Activated effector memory CD4-positive, alpha-beta T cell treated with Interleukin-2 at 50 U/mL for 16 hours (primary cell): ENCODE measurements around the gene PXDC1.
"Not testable (repeated sequence)": the region's sequence is repeated elsewhere in the genome, so short reads cannot be mapped to it uniquely, and the experiment has no call there.

ENCODE experiments used
- DNase-seq: peaks from one replicate; pipeline ENCODE4 v3.0.0-alpha.2; 2020

Gene PXDC1

GRCh38 chr6:3707751-3708412, 43.6 kb downstream of the PXDC1 start:
- DNase-seq, result no peak

GRCh38 chr6:3707024-3707423, 44.5 kb downstream of the PXDC1 start:
- no peak for DNase-seq

- DNase-seq, result no peak
Observed at GRCh38 chr6:3706547-3706946, 45.0 kb downstream of the PXDC1 start.

- DNase-seq, result no peak
Observed at GRCh38 chr6:3701631-3702030, 49.9 kb downstream of the PXDC1 start.

GRCh38 chr6:3699231-3699630, 52.3 kb downstream of the PXDC1 start:
- DNase-seq, result no peak

- no peak for DNase-seq
Observed at GRCh38 chr6:3698021-3698420, 53.5 kb downstream of the PXDC1 start.

- DNase-seq, result no peak
Observed at GRCh38 chr6:3697609-3698008, 53.9 kb downstream of the PXDC1 start.

- DNase-seq, result no peak
Observed at GRCh38 chr6:3696525-3697088, 54.9 kb downstream of the PXDC1 start.

GRCh38 chr6:3695065-3695817, 56.3 kb downstream of the PXDC1 start:
- no peak for DNase-seq

- no peak for DNase-seq
Observed at GRCh38 chr6:3693831-3694230, 57.7 kb downstream of the PXDC1 start.

GRCh38 chr6:3690506-3690905, 61.0 kb downstream of the PXDC1 start:
- no peak for DNase-seq

- DNase-seq, result no peak
Observed at GRCh38 chr6:3687847-3688246, 63.7 kb downstream of the PXDC1 start.

- DNase-seq, result no peak
Observed at GRCh38 chr6:3683331-3683730, 68.2 kb downstream of the PXDC1 start.

GRCh38 chr6:3678946-3679345, 72.6 kb downstream of the PXDC1 start:
- DNase-seq, result no peak

GRCh38 chr6:3677751-3678150, 73.8 kb downstream of the PXDC1 start:
- not testable (repeated sequence) for DNase-seq

- not testable (repeated sequence) for DNase-seq
Observed at GRCh38 chr6:3677351-3677750, 74.2 kb downstream of the PXDC1 start.
